Stimulated activated CD4-positive, alpha-beta T cell treated with anti-CD3 and anti-CD28 coated beads, Interleukin-4, amount 100 ng/mL, for 1 hour (primary cell): ENCODE data around the gene PSMD12.
"Not testable (repeated sequence)": the region's sequence is repeated elsewhere in the genome, so short reads cannot be mapped to it uniquely, and the experiment has no call there.

Source experiments
- DNase-seq: peaks from one replicate; pipeline ENCODE4 v3.0.0-alpha.2; 2020

Gene PSMD12

DNA sequence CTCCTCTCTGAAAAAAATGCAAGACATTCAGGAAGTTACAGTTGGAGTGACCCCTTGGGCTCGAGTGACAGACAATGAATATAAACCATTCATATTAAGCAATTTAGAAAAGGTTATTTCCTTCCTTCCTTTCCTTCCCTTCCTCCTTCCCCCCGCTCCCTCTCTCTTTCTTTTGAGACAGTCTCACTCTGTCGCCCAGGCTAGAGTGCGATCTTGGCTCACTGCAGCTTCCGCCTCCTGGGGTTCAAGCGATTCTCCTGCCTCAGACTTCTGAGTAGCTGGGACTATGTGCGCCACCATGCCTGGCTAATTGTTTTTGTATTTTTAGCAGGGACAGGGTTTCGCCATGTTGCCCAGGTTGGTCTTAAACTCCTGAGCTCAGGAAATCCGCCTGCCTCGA is 13.2 kb downstream of the PSMD12 start:
- DNase-seq: no peak

DNA sequence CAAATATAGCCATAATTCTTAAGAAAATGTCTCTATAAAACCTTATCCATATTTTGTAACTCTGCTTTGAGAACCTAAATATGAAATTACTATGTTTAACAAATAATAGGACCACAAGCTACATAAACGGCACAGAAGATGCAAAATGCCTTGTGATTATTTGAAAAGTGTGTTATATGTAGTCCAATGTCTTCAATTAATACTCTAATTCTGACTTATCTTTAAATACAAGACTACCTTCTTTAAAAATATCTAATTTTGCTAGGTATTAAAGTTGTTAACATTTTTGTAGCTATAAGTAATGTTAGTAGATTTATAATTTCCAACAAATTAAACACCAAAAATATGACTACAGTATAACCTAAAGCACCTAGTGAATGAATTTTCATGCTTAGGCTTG is 17.0 kb downstream of the PSMD12 start:
- no peak for DNase-seq

DNA sequence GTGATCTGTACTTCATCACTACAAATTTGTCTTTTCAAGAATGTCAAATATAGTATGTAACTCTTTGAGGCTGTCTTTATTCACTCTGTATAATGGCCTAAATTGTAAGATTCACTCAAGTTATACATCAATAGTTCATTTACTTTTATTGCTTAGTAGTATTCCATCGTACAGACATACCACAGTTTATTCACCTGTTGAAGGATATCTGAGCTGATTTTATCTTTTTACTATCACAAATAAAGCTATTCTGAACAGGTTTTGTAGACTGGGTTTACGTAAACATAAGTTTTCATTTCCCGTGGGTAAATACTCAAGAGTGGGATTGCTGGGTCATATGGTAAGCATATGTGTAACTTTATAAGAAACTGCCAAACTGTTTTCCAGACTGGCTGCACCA is 18.6 kb downstream of the PSMD12 start:
- no peak for DNase-seq

- no peak for DNase-seq
These were observed 23.1 kb downstream of the PSMD12 start for GRCh38 chr17:67343237-67343636.

DNA sequence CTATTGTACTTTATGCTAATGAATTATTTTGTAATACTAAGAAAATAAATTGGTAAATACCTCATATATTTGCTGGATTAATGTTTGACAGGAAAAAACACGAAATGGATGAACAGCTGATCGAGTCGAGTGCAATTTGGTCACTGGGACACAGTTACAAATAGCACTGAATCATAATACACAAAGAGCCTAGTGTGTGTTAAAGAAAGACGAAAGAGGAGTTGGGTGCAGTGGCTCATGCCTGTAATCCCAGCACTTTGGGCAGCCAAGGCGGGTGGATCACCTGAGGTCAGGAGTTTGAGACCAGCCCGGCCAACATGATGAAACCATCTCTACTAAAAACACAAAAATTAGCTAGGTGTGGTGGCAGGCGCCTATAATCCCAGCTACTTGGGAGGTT is 28.0 kb downstream of the PSMD12 start:
- DNase-seq: not testable (repeated sequence)

DNA sequence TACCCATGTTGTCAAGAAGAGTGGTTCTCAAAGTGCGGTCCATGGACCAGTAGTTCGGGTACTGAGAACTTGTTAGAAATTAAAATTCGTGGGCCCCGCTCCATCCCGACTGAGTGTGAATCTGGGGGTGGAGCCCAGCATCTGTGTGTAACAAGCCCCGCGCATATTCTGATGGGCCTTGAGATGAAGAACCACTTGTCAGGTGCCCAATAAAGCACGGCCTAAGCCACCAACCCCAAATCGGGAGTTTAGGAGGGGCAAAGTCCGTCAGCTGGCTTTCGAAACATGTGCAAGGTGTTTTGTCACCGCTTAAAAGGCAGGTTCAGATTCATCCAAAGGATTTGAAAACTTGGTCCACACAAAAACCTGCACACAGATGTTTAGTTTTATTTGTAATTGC is 29.5 kb downstream of the PSMD12 start:
- no peak for DNase-seq

DNA sequence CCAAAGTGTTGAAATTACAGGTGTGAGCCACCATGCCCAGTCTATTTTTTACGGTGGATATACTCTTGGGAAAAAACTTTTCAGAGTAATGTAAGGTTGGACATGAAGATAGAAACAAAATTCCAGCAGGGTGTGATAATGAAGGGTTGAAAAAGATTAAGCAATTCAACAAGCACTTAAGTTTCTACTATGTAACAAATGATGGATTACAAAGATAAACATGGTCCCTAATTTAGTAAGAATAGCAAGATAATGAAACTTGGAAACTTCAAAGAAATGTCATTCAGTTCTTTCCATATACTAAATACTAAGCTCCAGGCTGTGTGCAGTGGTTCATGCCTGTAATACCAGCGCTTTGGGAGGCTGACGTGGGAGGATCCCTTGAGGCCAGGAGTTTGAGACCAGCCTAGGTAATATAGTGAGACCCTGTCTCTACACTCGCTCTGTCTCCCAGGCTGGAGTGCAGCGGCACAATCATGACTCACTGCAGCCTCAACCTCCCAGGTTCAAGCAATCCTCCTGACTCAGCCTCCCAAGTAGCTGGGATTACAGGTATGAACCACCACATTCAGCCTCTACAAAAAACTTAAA is 31.0 kb downstream of the PSMD12 start:
- DNase-seq: no peak

- not testable (repeated sequence) for DNase-seq
These were observed 34.2 kb downstream of the PSMD12 start for GRCh38 chr17:67332162-67332508.

DNA sequence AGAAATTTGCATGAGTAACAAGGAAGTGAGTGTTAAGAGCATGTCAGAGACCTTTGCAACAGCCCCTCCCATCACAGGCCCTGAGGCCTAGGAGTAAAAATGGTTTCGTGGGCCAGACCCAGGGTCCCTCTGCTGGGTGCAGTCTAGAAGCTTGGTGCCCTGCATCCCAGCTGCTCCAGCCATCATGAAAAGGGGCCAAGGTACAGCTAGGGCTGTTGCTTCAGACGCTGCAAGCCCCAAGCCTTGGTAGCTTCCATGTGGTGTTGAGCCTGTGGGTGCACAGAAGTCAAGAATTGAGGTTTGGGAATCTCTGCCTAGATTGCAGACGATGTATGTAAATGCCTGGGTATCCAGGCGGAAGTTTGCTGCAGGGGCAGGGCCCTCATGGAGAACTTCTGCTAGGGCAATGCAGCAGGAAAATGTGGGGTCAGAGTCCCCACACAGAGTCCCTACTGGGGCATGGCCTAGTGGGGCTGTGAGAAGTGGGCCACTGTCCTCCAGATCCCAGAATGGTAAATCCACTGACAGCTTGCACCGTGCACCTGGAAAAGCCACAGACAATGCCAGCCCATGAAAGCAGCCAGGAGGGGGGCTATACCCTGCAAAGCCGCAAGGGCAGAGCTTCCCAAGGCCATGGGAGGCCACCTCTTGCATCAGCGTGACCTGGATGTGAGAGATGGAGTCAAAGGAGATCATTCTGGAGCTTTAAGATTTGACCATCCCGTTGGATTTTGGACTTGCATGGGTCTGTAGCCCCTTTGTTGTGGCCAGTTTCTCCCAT is 34.8 kb downstream of the PSMD12 start:
- not testable (repeated sequence) for DNase-seq

DNA sequence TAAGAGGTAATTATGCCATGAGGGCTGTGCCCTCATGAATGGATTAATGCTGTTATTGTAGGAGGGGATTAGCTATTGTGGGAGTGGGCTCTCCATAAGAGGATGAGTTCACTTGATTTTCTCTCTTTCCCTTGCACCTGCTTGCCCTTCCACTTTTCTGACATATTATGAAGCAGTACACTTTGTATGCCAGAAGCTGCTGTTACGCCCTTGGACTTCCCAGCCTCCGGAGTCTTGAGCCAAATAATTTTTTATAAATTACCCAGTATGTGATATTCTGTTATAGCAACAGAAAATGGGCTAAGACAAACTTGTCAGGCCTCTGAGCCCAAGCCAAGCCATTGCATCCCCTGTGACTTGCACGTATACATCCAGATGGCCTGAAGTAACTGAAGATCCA is 38.4 kb downstream of the PSMD12 start:
- no peak for DNase-seq

- not testable (repeated sequence) for DNase-seq
These were observed 39.2 kb downstream of the PSMD12 start for GRCh38 chr17:67326959-67327745.

- DNase-seq: no peak
These were observed 39.9 kb downstream of the PSMD12 start for GRCh38 chr17:67326440-67326839.

GRCh38 chr17:67324330-67324729 is 42.0 kb downstream of the PSMD12 start:
- no peak for DNase-seq

GRCh38 chr17:67323445-67323844 is 42.9 kb downstream of the PSMD12 start:
- no peak for DNase-seq

- DNase-seq: no peak
These were observed 44.2 kb downstream of the PSMD12 start for GRCh38 chr17:67322042-67322787.

- not testable (repeated sequence) for DNase-seq
These were observed 44.9 kb downstream of the PSMD12 start for GRCh38 chr17:67321486-67321885.

GRCh38 chr17:67316781-67317180 is 49.6 kb downstream of the PSMD12 start:
- no peak for DNase-seq

GRCh38 chr17:67315865-67316264 is 50.5 kb downstream of the PSMD12 start:
- DNase-seq: no peak

- DNase-seq: no peak
These were observed 54.1 kb downstream of the PSMD12 start for GRCh38 chr17:67312265-67312664.

GRCh38 chr17:67311575-67311974 is 54.8 kb downstream of the PSMD12 start:
- no peak for DNase-seq

DNA sequence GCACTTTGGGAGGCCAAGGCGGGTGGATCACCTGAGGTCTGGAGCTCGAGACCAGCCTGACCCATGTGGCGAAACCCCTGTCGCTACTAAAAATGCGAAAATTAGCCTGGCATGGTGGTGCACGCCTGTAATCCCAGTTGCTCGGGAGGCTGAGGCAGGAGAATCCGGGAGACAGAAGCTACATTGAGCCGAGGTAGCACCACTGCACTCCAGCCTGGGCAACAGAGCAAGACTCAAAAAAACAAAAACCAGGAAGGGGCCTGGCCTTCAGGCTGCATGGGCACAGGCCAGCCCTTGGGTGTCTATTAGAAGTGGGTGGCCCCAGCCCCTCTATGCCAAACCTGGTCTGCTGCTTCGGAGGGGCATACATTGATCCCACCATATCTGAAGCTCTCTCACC is 56.0 kb downstream of the PSMD12 start:
- DNase-seq: no peak

GRCh38 chr17:67305446-67306235 is 60.7 kb downstream of the PSMD12 start:
- DNase-seq: not testable (repeated sequence)
